Common myeloid progenitor, CD34-positive (primary cell): Measurements from ENCODE around the gene SUCO.

Source experiments
- CTCF ChIA-PET: fragments of 350-600 bp; sonication (Branson Sonifier 250); formaldehyde crosslinking; loops from one replicate; lab custom pipeline; 2021; ENCODE audit warnings: antibody characterized with exemption; lab: Charles Lee
- POLR2A ChIA-PET: fragments of 350-600 bp; sonication (Branson Sonifier 250); formaldehyde crosslinking; loops from one replicate; lab custom pipeline; 2021; ENCODE audit warnings: antibody characterized with exemption; lab: Charles Lee
- DNase-seq, 3 donors: peaks; one replicate each; pipeline versions ENCODE4 v3.0.0 to v3.0.0-alpha.2; 2013
- H3K27ac ChIP-seq, 2 experiments: 1 replicate in 1 of 2; 2 replicates in 1 of 2; pipeline ENCODE4 v1.7.0; 2013; ENCODE audit warnings: inconsistent platforms in 2 of 2, low read length in 2 of 2, mild to moderate bottlenecking in 2 of 2, low read depth in 1 of 2, moderate library complexity in 1 of 2; ENCODE audit not compliant: severe bottlenecking in 2 of 2, insufficient read depth in 1 of 2, poor library complexity in 1 of 2
- H3K27me3 ChIP-seq, 5 experiments: replicated peaks in 2 of 5; 1 replicate in 3 of 5; 2 replicates in 2 of 5; pipeline versions ENCODE4 v1.6.1 to v1.7.0; 2013; ENCODE audit warnings: low read length in 4 of 5, mild to moderate bottlenecking in 2 of 5, moderate library complexity in 2 of 5, inconsistent platforms in 1 of 5; ENCODE audit not compliant: insufficient read depth in 5 of 5, control insufficient read depth in 4 of 5
- H3K36me3 ChIP-seq, 4 experiments: 1 replicate in 2 of 4; 2 replicates in 2 of 4; pipeline versions ENCODE4 v1.6.1 to v1.7.0; 2013; ENCODE audit warnings: low read length in 3 of 4, control low read depth in 1 of 4, mild to moderate bottlenecking in 1 of 4; ENCODE audit not compliant: control insufficient read depth in 4 of 4, insufficient read depth in 4 of 4
- H3K4me1 ChIP-seq, 4 experiments: 1 replicate in 3 of 4; 2 replicates in 1 of 4; pipeline versions ENCODE4 v1.6.1 to v1.7.1; 2013; ENCODE audit warnings: low read length in 3 of 4, mild to moderate bottlenecking in 3 of 4, control low read depth in 1 of 4, inconsistent platforms in 1 of 4, moderate library complexity in 1 of 4; ENCODE audit not compliant: control insufficient read depth in 4 of 4, insufficient read depth in 4 of 4; ENCODE audit errors: control extremely low read depth in 1 of 4
- H3K4me3 ChIP-seq, 7 experiments: 1 replicate in 4 of 7; 2 replicates in 3 of 7; pipeline versions ENCODE4 v1.5.1 to v1.7.0; 2013; ENCODE audit warnings: mild to moderate bottlenecking in 7 of 7, low read length in 6 of 7, moderate library complexity in 6 of 7, inconsistent platforms in 2 of 7, low read depth in 2 of 7, control low read depth in 1 of 7; ENCODE audit not compliant: insufficient read depth in 4 of 7, control insufficient read depth in 1 of 7; ENCODE audit errors: extremely low read depth in 1 of 7
- H3K9me3 ChIP-seq, 5 experiments: 1 replicate in 4 of 5; 2 replicates in 1 of 5; pipeline versions ENCODE4 v1.6.1 to v1.7.1; 2013; ENCODE audit warnings: low read length in 4 of 5, mild to moderate bottlenecking in 2 of 5, inconsistent platforms in 1 of 5, low read depth in 1 of 5, moderate library complexity in 1 of 5; ENCODE audit not compliant: control insufficient read depth in 4 of 5, insufficient read depth in 2 of 5; ENCODE audit errors: control extremely low read depth in 1 of 5
- WGBS: methylation state at CpG from one replicate; pipeline ENCODE4 v1.1.5; 2013; ENCODE audit not compliant: insufficient coverage; 5-methylcytosine and 5-hydroxymethylcytosine counted together

The SUCO gene

GRCh38 chr1:172498857-172499256 is 34.1 kb upstream of the SUCO start:
- Histone ChIP-seq H3K27ac (no peak overlapping the region), H3K27me3 (no peaks in the 10 kb centered on the region), H3K36me3 (no peaks in the 10 kb centered on the region), H3K9me3 (no peaks in the 10 kb centered on the region), H3K4me3 (no peak overlapping the region), H3K4me1 (no peaks in the 10 kb centered on the region)
- no peak for DNase-seq
- CTCF ChIA-PET = interaction anchor here (1.8 kb wide), 1 partner anchor 68 kb away, joined by 3 read pairs; no protein-coding TSS in a partner anchor
- WGBS = no CpG with 5 or more reads among the region's 2 CpGs
- POLR2A ChIA-PET = no interaction called here

DNA sequence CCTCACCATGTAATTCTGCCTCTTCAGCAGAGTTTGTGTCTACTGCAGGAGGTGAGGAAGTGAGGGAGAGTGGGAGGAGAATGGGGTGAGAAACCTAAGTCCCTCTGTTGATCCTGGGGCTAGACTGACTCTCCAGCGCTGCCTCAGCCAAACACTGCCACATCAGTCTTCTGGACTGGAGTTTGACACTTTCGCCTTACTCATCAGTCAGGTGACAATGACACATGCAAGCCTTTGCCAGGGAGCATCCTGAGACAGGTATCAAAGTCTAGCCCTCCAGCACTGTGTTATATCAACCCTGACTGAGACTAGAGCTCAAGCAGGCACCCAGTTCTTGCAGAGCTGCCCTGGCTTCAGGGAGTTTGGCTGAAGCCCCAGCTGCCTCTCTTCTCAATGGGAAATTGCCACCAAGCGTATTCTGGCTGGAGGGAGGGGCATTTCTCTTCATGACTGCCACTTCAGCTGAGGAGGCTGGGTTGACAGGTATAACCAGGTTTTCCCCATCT is 33.3 kb upstream of the SUCO start:
- POLR2A ChIA-PET = interaction anchor here (0.6 kb wide), 1 partner anchor 706 kb away, joined by 6 read pairs; no protein-coding TSS in a partner anchor
- H3K27me3 ChIP-seq = no peaks in the 10 kb centered on the region

GRCh38 chr1:172500207-172500606 is 32.7 kb upstream of the SUCO start:
- CTCF ChIA-PET = interaction anchor here (1.2 kb wide), 1 partner anchor 11 kb away, joined by 3 read pairs; no protein-coding TSS in a partner anchor
- DNase-seq = no peak
- H3K9me3 ChIP-seq = no peaks in the 10 kb centered on the region
- H3K27me3 ChIP-seq = no peaks in the 10 kb centered on the region
- WGBS = 86% methylated on average over 1 of the region's 2 CpGs
- H3K4me3 ChIP-seq = no peak overlapping the region
- POLR2A ChIA-PET = no interaction called here
- no peaks in the 10 kb centered on the region for H3K36me3 ChIP-seq
- H3K4me1 ChIP-seq = no peaks in the 10 kb centered on the region
- H3K27ac ChIP-seq = no peak overlapping the region

More for the DNA sequence above, 33.3 kb upstream of the SUCO start:
- 94% methylated on average over 3 of the region's 3 CpGs for WGBS
- no peak overlapping the region for H3K4me3 ChIP-seq
- H3K36me3 ChIP-seq = no peaks in the 10 kb centered on the region
- CTCF ChIA-PET = no interaction called here
- H3K27ac ChIP-seq = no peak overlapping the region
- no peaks in the 10 kb centered on the region for H3K4me1 ChIP-seq
- H3K9me3 ChIP-seq = no peaks in the 10 kb centered on the region
- DNase-seq = peak in 1 of 3 donors; percentile 3

DNA sequence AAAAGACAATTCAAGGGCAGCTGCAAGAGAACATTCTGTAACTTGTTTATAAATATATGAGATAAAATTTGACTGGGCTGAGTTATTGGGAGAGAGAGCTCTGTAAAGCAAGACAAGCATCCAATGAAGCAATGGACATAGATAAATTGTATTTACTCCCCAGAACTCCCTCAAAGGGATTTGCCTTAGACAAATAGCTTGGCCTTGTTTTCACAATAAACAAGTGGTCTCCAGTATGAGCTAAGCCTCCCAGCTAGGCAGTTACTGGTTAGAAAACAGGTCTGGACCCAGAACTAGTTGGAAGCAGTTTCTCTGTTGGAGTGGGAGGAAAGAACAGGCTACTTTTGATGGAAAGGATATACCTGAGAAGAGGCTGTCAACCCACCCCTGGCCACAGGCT is 25.2 kb upstream of the SUCO start:
- CTCF ChIA-PET = interaction anchor here (1.4 kb wide), 1 partner anchor 12 kb away, joined by 3 read pairs; no protein-coding TSS in a partner anchor
- Histone ChIP-seq H3K27ac (no peak overlapping the region), H3K36me3 (no peaks in the 10 kb centered on the region), H3K4me1 (no peaks in the 10 kb centered on the region), H3K27me3 (no peaks in the 10 kb centered on the region), H3K4me3 (no peak overlapping the region), H3K9me3 (no peaks in the 10 kb centered on the region)
- DNase-seq = no peak
- POLR2A ChIA-PET = no interaction called here

DNA sequence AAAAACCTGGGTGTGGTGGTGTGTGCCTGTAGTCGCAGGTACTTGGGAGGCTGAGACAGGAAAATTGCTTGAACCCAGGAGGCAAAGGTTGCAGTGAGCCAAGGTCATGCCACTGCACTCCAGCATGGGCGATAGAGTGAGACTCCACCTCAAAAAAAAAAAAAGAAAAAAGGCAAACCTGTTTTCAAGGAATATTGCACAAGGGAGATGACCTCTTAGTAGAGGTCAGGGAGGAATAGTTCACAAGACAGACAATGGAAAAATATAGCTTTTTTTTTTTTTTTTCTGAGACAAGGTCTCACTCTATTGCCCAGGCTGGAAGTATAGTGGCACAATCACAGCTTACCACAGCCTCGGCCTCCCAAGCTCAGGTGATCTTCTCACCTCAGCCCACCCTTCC is 22.5 kb upstream of the SUCO start:
- ChIA-PET CTCF (no interaction called here), POLR2A (interaction anchor here (0.6 kb wide), 1 partner anchor 133 kb away, joined by 3 read pairs; no protein-coding TSS in a partner anchor)

GRCh38 chr1:172512591-172512990 is 20.4 kb upstream of the SUCO start:
- no peak overlapping the region for H3K27ac ChIP-seq
- H3K27me3 ChIP-seq = no peaks in the 10 kb centered on the region
- no peak overlapping the region for H3K4me3 ChIP-seq
- ChIA-PET CTCF (interaction anchor here (1.4 kb wide), 1 partner anchor 17 kb away, joined by 3 read pairs; no protein-coding TSS in a partner anchor), POLR2A (no interaction called here)
- peaks cover 0 to 3% (median 0%) of the 10 kb centered on the region in 5 experiments for H3K9me3 ChIP-seq
- H3K36me3 ChIP-seq = no peaks in the 10 kb centered on the region
- H3K4me1 ChIP-seq = peaks cover 0 to 14% (median 7%) of the 10 kb centered on the region in 4 experiments
- no peak for DNase-seq

More for the DNA sequence above, 22.5 kb upstream of the SUCO start:
- Histone ChIP-seq H3K27ac (no peak overlapping the region), H3K4me1 (no peaks in the 10 kb centered on the region), H3K9me3 (peaks cover 0 to 3% (median 0%) of the 10 kb centered on the region in 5 experiments), H3K27me3 (no peaks in the 10 kb centered on the region), H3K36me3 (no peaks in the 10 kb centered on the region), H3K4me3 (no peak overlapping the region)
- DNase-seq = no peak
- 100% methylated on average over 1 of the region's 3 CpGs for WGBS

DNA sequence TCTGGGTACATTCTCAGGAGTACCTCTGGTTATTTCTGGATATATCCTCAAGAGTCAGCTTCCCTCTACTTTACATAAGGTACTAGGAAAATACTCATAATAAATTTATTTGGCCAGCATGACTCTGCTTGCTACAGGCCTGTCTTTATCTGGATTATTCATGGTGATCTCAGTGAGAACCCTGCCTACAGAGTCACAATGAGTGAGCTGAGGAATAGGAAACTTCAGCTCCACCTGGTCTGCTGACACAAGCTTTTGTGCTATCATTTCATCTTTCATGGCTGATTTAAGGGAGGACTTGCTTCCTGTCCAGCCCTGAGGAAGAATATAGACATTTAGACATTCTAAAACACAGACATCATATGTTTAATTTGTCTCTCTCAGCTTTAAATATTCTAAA is 19.5 kb upstream of the SUCO start:
- POLR2A ChIA-PET = interaction anchor here (0.7 kb wide), 1 partner anchor 23 kb away, joined by 3 read pairs; no protein-coding TSS in a partner anchor
- Histone ChIP-seq H3K27ac (no peak overlapping the region), H3K36me3 (no peaks in the 10 kb centered on the region), H3K4me1 (peaks cover 4 to 23% (median 12%) of the 10 kb centered on the region in 4 experiments), H3K27me3 (no peaks in the 10 kb centered on the region), H3K4me3 (no peak overlapping the region), H3K9me3 (peaks cover 0 to 3% (median 0%) of the 10 kb centered on the region in 5 experiments)
- no peak for DNase-seq
- CTCF ChIA-PET = interaction anchor here (1.4 kb wide), 1 partner anchor 17 kb away, joined by 3 read pairs; no protein-coding TSS in a partner anchor
